Measurements from ENCODE around the gene KCNG2.

The KCNG2 gene

DNA sequence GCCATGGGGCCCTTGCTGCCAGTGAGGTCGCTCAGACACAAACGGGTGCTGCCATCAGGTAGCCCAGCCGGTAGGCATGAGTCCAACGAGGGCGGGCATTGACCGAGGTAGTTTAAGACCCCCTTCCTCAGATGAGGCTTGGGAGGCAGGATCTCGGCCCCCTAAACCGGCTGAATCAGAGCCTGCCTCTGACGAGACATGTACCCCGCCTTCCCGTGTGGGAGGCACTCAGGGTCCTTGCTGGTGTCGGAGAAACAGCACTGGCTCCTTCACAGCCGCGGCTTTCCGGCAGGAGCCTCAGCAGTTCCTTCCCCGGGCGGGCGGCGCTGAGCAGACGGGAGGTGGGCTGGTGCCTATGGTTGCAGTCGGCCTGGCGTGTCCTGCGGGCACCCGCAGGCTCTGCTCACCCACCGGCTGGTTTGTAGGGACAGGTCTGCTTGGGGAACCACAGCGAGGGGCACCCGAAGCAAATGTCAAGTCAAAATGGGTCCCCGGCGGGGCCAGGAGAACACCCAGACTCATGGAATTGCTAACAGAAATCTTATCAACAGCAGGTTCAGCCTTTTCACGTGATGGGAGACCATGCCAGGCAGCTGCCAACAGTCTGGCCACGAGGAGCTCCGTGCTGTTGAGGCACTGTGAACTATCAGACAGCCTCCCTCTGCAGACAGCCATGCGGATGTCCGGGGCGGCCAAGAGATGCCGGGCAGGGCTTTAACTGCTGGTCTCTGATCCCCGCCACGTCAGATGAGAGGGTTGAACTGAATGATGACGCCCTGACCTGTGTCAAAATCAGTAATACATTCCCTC is 2.8 kb downstream of the KCNG2 start:
- FAIRE-seq, result no peak

- FAIRE-seq, result no peak
Measured at GRCh38 chr18:79801217-79801616, 3.5 kb downstream of the KCNG2 start.

- FAIRE-seq, result no peak
Measured at GRCh38 chr18:79801641-79802040, 3.9 kb downstream of the KCNG2 start.

DNA sequence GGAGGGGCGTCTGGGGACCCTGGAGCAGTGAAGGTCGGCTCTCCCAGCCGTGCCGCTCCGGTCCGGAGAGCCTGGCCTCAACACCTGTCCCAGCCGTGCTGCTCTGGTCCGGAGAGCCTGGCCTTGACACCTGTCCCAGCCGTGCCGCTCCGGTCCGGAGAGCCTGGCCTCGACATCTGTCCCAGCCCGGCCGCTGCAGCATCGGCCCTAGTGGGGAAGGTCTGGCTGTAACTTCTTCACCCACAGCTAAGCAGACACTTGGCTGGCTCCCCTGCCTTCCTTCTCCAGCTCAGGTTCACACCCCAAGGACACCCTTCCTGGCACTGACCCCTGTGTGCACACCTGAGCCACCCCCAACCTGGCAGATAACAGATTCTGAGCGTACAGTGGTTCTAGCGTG is 4.6 kb downstream of the KCNG2 start:
- FAIRE-seq, result no peak

- no peak for FAIRE-seq
Measured at GRCh38 chr18:79803611-79804051, 5.9 kb downstream of the KCNG2 start.

- FAIRE-seq, result no peak
Measured at GRCh38 chr18:79804130-79804787, 6.5 kb downstream of the KCNG2 start.

DNA sequence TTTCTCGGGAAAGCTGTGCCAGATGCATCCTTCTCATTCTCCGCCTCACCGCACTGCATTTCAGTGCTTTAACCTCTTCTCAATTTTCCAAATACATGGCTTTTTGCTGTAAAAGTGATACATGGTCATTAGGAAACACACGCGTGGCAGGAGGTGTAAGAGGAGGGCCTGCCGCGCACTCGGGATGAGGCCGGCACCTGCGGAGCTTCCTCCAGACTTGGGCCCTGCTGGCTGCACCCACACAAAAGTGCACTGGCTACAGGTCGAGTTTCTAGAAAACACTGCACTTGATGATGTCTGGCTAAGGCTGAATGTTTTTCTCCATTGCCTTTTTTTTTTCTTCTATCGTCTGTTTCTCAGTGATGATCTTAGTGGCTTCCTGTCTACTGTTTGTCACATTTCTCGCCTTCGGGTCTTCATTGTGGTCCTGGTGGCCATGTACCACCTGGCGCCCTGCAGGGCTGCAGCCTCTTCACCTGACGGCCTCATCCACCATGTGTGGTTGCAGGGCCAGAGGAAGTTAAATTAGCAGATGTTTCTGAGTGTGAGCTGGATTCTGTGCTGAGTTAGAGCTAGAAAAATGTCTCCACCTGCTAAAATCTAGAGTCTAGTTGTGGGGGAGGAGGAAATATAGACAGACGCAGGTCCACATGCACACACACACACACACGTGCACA is 7.6 kb downstream of the KCNG2 start:
- FAIRE-seq, result no peak

- FAIRE-seq, result no peak
Measured at GRCh38 chr18:79805926-79806487, 8.3 kb downstream of the KCNG2 start.

DNA sequence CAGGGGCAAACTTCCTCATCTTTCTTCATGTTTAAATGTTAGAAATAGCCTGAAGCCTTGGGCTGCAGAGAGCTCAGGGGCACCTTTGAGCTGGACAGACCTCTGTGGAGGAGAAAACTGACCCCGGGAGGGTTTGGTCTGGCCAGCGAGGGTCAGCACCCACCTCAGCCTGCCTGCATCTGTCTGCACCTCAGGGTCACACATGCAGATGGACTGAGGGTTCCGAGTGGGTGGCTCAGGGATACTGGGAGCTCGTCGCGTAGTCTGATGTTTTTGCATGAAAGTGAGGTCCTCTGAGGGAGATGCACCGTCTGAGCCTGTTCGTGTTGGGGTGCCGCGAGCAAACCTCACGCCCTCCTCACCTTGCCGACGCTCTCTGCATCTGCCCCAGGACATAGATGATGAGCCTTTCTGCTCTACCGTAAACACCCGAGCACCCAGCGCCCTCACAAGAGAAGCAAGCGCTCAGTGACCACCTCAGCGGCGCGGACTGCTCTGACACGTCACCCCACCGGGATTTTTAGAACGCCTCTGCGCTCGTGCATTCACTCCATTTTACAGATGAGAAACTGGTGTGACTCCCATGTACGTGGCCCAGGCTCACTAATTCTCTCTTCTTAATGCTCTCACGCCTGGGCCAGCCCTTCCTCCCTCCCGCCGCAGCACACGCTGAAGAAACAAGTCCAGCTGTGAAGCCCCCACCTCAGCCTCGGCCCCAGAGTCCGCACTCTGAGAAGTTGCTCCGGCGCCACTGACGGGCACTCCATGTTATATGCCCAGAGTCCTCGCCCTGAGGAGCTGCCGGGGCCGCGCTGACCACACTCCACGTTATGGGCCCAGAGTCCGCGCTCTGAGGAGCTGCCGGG is 9.5 kb downstream of the KCNG2 start:
- FAIRE-seq, result no peak

- FAIRE-seq, result no peak
Measured at GRCh38 chr18:79809482-79810192, 11.9 kb downstream of the KCNG2 start.

GRCh38 chr18:79812052-79812451 is 14.3 kb downstream of the KCNG2 start:
- no peak for FAIRE-seq

- no peak for FAIRE-seq
Measured at GRCh38 chr18:79814373-79814772, 16.6 kb downstream of the KCNG2 start.

DNA sequence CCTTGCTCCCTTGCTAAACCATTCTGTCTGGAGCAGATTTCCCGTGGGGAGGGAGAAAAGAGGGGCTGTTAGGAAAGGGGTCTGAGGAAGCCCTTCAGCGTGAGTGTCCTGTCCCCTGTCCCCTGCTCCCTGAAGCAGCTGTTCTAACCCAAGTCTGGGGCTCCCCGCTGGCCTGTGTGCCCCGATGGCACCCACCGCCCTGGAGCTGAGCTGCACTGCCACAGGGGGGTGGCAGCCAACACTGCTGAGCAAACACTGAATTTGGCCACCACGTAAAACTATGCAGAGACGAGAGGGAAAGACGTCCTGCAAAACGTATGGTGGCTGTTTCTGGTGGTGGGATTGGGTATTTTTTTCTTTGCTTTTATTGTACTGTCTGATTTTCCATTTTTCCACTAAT is 17.9 kb downstream of the KCNG2 start:
- FAIRE-seq, result no peak

GRCh38 chr18:79816092-79816491 is 18.4 kb downstream of the KCNG2 start:
- FAIRE-seq, result no peak

GRCh38 chr18:79816981-79817606 is 19.4 kb downstream of the KCNG2 start:
- FAIRE-seq, result no peak

GRCh38 chr18:79817607-79817998 is 19.9 kb downstream of the KCNG2 start:
- FAIRE-seq, result no peak

DNA sequence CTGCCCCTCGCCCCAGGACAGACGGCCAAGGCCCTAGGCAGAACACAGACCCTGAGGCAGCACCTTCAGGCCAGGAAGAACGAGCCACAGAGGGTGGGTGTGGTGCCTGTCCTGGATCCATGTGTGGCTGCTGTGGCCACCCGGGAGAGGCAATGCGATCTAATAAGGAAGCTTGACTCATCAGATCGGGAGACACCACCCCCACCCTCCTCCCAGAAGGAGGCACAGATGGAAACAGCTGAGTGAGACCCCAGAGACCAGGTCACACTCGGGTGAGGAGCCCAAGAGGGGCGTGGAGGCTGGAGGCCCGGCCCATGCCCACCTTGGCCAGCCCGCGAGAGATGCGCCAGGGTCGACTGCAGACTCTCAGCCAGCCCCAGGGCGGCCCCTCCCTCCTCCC is 20.3 kb downstream of the KCNG2 start:
- FAIRE-seq, result no peak

DNA sequence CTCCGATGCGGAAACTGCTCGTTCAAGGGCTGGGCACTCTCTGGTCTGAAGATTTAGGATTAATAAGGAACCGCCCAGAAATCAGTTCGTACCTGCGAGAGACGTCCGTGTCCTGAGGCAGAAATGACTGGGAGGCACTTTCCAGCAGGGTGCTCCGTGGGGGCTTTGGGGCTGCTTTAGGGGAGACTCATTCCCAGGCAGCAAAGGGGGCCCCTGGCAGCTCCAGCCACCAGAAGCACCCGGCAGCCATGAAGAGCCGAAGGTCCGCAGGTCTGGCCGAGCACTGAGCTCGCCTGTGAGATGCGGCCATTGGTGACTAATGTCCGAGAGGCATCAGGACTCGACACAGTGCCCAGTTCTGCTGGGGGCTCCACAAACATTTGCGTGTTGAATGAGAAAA is 20.9 kb downstream of the KCNG2 start:
- no peak for FAIRE-seq

DNA sequence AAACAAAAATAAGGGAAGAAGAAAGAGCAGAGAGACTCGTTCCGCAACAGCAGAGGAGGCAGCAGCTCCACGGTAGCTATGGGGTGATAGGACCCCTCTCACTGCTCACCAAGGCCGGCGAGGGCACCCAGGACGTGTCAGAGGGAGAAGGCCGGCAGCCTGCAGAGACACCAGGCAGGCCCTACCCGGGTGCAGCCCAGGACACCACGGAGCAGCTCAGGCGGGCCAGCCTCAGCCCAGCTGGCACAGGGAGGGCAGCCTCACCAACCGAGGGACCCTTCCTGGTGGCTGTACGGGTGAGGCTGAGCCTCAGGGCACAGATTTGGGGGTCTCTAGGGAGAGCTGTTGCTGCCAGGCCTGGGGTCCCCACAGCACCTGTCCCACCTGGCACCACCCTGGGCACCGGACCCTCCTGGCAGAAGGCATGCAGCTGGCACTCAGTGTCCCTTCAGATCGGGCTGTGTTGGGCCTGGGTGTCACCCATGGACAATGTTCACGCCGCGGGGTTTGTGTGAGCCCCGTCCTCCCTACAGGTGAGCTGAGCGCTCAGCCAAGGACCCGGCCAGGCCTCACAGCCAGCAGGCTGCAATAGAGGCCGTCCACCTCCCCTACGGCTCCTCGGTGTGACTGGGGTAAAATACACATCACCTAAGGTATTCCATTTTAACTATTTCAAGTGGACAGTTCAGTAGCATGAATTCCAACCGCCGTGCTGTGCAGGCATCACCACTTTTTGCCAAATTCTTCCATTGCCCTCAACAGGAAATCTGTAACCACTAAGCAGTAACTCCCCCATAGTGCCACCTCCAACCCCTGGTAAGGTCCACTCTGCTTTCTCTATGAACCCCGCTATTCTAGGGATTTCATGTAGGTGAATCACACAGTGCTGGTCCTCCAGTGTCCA is 21.6 kb downstream of the KCNG2 start:
- FAIRE-seq, result no peak

- no peak for FAIRE-seq
Measured at GRCh38 chr18:79819968-79820351, 22.2 kb downstream of the KCNG2 start.

Measured in colon (tissue), 2 donors.